Upper lobe of left lung (tissue), 4 donors: ENCODE data around the gene RDH14.

ENCODE experiments used
- CTCF ChIP-seq, 6 experiments: fragments of 450-650 bp in 4 of 6; fragments of 200-600 bp in 2 of 6; sonication (generic) in 2 of 6; IDR thresholded peaks; one replicate each; pipeline ENCODE4 v1.5.1; 2016 to 2019; ENCODE audit warnings: antibody characterized with exemption in 6 of 6
- POLR2AphosphoS5 ChIP-seq, 2 donors: sonication (generic); formaldehyde crosslinking; IDR thresholded peaks; one replicate each; pipeline ENCODE4 v1.5.1; 2017; ENCODE audit warnings: antibody characterized with exemption in 2 of 2

- TF ChIP-seq POLR2AphosphoS5 (IDR thresholded peaks at IDR 0.05) (no peak), CTCF (IDR thresholded peaks at IDR 0.05) (no peak)
Observed at GRCh38 chr2:18605115-18605514, 44.7 kb upstream of the RDH14 start.
